Neural progenitor cell (in vitro differentiated cells): ENCODE data around the gene PKD1.

ENCODE experiments used
- EZH2 ChIP-seq: fragments of 200-600 bp; sonication (generic); IDR thresholded peaks from 2 replicates; pipeline ENCODE4 v1.6.1; 2017; ENCODE audit warnings: antibody characterized with exemption, mild to moderate bottlenecking, moderate library complexity
- TF ChIP-seq, protein P1 (sequence below): fragments of 200-600 bp; sonication (generic); IDR thresholded peaks from 2 replicates; pipeline ENCODE4 v1.5.1; 2017; ENCODE audit warnings: antibody characterized with exemption, mild to moderate bottlenecking

DNA sequence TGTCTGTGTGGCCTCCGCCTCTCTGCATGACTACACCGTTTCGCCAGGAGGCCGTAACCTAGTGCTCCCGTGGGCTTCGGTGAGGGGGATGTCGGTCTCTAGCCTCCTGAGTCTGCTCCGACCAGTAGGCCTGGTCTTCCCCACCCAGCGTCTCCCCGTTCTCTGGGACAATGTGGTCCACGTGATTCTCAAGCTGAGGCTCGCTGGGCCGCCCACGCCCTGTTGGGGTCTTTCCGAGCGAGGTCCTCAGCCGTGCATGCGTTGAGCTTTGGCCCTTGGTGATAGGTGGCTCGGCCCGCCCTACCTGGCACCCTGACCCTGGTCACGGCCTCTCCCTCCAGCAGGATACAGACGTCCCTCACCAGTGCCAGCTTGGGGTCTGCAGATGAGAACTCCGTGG lies 57.0 kb downstream of the PKD1 start:
- TF ChIP-seq, protein P1, sequence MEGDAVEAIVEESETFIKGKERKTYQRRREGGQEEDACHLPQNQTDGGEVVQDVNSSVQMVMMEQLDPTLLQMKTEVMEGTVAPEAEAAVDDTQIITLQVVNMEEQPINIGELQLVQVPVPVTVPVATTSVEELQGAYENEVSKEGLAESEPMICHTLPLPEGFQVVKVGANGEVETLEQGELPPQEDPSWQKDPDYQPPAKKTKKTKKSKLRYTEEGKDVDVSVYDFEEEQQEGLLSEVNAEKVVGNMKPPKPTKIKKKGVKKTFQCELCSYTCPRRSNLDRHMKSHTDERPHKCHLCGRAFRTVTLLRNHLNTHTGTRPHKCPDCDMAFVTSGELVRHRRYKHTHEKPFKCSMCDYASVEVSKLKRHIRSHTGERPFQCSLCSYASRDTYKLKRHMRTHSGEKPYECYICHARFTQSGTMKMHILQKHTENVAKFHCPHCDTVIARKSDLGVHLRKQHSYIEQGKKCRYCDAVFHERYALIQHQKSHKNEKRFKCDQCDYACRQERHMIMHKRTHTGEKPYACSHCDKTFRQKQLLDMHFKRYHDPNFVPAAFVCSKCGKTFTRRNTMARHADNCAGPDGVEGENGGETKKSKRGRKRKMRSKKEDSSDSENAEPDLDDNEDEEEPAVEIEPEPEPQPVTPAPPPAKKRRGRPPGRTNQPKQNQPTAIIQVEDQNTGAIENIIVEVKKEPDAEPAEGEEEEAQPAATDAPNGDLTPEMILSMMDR, result no peak
- no peak for TF ChIP-seq EZH2
